ENCODE data around the gene FTO.
A peak's percentile ranks its signal among the peaks of the same experiment; 100 is the strongest.

The FTO gene

GRCh38 chr16:53756275-53756996 lies 52.5 kb downstream of the FTO start:
- DNase-seq: no peak

DNA sequence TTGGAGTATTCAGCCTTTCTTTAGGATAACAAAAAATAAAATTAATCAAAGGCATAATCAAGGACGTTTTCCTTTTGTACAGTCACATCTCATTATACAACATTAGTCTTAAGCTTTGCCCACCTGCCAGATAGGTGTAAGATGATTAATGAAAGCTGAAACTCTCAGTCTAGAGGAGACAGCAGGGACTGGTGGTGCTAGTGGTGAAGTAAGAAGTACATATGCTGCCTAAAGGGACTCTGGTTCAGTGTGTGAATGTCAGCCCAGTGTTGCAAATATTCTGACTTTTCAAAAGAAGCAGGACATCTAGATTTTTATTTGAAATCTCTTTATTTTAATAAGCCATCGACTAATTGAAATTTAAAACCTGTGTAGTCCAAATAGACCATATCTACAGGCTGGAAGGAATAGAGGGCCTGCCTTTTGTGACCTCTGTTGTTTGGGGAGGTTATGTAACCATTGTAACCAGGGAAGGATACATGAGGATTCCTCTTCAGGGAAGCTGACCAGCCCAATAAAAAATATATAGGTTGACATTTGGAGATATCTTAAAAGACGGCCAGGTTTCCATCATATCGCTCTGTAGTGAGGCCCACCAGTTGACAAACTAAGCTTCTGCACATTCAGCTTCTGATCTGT lies 54.1 kb downstream of the FTO start:
- DNase-seq: no peak

GRCh38 chr16:53761962-53762703 lies 58.2 kb downstream of the FTO start:
- no peak for DNase-seq

DNA sequence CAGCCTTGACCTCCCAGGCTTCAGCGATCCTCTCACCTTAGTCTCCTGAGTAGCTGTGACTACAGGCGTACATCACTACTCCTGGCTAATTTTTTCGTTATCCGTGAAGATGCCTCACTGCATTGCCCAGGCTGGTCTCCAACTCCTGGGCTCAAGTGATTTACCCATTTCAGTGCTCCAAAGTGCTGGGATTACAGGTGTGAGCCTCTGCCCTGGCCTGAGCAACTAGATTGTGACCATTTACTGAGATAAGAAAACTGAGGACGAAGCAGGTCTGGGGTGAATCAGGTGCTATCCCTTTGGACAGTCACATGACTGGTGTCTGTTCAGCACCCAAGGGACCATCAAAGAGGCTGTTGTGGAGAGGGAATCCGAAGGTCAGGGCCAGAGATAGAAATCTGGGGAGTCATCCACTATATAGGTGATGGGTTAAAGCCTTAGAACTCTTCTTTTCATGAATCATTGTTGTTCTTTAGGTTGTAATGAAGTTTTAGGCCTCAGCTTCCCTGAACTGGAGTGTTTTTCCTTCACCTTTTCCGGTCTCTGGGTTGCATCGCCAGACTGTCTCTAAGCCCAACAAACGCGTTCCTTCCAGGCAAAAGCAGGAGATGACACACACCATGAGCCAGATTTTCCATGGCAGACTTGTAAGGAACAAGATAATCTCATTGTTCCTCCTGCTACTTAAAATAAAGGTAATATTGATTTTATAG lies 62.5 kb downstream of the FTO start:
- DNase-seq: no peak

DNA sequence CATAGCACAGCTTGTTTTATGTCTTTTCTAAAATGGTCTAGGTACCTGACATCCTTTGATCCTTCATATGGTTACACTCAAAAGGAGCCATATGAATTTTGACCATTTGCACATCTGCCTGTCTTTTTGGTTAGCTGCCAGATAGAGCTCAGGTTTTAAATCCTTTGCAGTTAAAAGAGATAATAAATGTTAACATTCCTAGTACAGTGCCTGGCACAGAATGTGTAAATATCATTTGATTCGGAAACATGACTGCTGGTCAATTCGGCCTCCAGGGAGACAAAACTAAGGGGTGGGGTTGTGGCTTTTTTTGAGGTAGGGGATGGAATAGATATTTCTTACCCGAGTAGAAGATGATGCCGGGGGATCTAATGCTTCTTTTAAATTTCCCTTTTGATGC lies 64.2 kb downstream of the FTO start:
- DNase-seq: no peak

DNA sequence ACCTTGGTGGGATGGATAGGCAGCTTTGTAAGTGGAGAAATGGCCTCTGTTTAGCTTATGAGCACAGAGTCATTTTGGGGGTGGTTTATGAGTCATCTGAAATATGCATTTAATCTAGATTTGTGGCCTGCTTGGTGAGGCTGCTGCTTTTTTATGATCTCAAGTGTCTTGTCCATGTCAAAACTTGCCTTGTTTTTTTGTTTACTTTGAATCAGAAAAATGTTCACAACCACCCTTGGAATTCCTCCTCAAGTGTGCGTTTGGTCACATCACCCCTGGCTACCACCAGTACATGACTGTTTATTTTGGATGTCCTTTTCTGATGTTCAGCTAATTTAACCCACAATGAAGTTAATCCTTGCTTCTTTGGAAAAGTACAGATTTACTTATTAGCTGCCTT lies 64.6 kb downstream of the FTO start:
- DNase-seq: no peak

DNA sequence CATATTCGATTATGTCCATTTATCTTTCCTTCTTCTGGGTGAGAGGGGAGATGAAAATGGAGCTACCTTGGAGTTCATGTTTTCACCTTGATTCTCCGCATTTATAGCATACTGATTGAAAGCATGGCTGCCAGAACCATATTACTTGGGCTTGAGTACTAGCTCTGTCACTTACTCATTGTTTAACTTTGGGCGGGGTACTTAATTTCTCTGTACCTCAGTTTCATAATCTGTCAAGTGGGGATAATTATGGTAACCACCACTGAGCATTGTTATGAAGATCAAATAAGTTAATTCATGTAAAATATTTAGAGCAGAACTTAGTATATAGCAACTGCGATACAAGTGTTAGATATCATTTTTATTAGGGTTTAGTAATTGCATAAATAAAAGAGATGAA lies 65.2 kb downstream of the FTO start:
- DNase-seq: no peak

- DNase-seq: no peak
Observed at GRCh38 chr16:53769787-53770186, 65.8 kb downstream of the FTO start.

DNA sequence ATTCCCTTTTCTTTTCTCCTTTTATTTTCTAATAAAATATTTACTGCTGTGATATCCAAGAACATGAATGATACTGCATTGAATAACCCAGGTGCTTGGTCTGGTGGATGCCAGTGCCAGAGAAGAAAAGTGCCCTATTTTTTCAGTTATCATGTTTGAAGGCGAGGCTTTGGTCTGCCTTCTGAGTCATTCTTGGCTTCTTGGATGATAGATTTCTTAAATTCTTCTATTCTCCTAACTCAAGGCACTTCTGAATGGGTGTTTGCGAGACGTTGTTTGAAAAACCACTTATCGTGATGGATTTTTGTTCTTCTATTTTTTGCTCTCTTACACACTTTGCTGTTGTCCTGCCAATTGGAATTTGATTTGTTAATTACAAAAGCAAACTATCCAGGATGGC lies 66.7 kb downstream of the FTO start:
- DNase-seq: no peak

- DNase-seq: no peak
Observed at GRCh38 chr16:53771655-53772497, 67.9 kb downstream of the FTO start.

DNA sequence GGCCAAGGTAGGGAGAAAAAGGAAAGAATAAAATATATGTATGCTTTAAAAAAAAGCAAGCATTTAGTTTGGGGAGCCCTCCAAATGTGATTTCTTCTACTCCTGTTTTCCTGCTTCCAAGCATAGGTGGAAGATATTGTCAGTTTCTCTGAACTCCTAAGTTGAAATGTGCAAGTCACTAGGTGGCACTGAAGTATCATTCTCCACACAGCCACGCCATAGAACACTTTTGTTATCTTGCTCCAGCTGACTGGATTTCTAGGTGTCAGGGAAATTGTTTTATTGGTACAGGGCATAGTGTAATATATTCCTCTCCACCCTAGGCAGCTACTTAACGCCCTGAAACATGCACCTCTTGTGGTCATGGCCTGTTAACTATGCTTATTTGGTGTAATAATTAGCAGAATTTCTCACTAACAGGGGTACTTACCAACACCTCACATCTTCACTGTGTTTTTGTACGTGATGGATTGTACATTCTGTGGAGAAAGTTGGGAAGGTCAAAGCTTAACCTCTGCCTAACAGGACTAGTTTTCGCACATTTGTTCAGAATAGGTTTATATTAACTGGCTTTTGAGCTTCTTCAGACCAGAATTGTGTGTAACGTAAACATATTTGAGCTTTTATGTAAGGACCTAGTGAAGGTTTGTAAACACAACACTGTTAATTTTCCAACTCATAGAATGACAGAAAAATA lies 69.3 kb downstream of the FTO start:
- peak; percentile 44 for DNase-seq

DNA sequence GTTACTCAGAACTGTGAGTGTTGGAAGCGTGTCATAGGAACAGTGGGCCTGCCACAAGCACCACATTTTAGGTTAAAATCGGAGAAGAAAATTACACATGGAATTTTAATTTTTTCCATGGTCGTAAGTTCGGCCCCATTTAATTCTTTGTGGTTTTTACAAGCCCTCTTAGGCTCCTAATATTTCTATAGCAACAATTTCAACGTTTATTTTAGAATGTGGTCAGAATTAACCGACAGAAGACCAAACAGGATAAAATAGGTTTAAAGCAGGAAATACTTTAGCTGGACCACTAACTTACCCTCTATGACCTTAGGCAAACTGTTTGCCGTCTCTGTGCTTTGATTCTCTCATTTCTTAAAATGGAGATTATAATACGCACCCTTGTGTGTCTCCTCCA lies 69.9 kb downstream of the FTO start:
- no peak for DNase-seq

GRCh38 chr16:53775106-53775820 lies 71.3 kb downstream of the FTO start:
- no peak for DNase-seq

- DNase-seq: no peak
Observed at GRCh38 chr16:53775821-53776431, 72.0 kb downstream of the FTO start.

GRCh38 chr16:53779186-53779585 lies 75.2 kb downstream of the FTO start:
- DNase-seq: no peak

DNA sequence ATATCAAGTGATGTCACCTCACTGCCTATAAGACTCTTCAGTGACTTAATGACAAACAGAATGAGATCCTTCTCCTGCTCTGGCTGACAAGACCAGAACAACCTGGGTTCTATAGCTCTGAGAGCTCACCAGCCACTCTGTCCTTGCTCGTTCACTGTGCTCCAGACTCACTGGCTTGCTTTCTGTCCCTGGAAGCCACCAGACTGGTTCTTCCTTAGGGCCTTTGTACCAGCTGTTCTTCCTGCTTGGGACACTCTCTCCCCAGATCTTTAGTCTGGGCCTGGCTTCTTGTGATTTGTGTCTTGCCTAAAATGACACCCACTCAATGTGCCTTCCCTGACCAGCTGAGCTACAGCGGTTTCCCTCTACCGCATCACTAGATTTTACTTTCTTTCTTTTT lies 76.1 kb downstream of the FTO start:
- DNase-seq: no peak

GRCh38 chr16:53781023-53781605 lies 77.2 kb downstream of the FTO start:
- DNase-seq: no peak

DNA sequence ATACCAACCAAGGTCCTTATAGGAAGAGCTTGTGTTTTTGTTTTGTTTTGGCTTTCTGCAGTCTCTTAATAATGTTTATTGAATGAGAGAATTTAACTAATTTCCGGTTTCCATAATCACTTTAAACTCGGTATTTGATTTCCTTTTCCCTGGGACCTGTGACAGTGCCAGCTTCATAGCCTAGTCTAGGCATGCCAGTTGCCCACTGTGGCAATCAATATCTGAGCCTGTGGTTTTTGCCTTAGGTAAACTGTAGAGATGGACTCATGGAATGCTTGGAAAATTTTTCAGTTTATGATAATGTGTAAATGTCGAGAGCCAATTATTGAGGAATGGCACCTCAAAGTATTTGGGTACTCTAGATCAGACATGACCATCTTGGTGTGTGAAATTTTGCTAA lies 78.2 kb downstream of the FTO start:
- no peak for DNase-seq

GRCh38 chr16:53784291-53784690 lies 80.3 kb downstream of the FTO start:
- no peak for DNase-seq

- DNase-seq: no peak
Observed at GRCh38 chr16:53785044-53785443, 81.1 kb downstream of the FTO start.

All from NCI-H1436 (cell line).